ENCODE results near the gene GABBR2. TPM values are rescaled to one million over a fixed set of nuclear protein-coding genes. Genes with fewer than 3 reads are reported as not detected.

GABBR2 gene
- total RNA-seq, 1 donor from 2014 or later, result 6.4 TPM

GRCh38 chr9:98367923-98368322, 340.8 kb downstream of the GABBR2 start:
- no peak for TF ChIP-seq CTCF (conservative IDR thresholded peaks at IDR 0.05)
- peaks cover 4% of the 10 kb centered on the region for H3K9me3 Mint-ChIP-seq
- DNase-seq (ENCODE audit: extremely low spot score, unreplicated experiment), result no peak

DNA sequence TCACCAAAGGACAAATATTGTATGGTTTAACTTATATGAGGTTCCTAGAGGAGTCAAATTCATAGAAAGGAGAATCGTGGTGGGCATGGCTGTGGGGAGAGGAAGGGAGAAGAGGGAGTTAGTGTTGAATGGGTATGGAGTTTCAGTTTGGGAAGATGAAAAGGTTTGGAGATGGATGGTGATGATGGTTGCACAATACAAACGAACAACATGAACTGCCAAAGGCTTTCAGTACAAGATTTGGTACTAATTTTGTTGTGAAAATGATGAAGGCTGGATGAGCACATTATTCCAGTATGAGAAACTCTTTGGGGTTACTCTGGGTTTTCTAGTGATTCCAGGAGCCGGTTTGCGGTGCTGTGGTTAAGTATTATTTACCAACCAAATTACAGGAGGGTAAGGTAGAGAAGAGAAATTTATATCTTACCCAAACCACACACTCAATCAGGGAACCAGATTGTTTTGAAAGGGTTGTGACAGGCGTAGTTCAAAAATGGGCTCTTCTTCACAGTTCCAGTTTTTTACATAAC, 341.3 kb downstream of the GABBR2 start:
- H3K27ac Mint-ChIP-seq, result no peak overlapping the region
- H3K9me3 Mint-ChIP-seq, result peaks cover 4% of the 10 kb centered on the region
- peaks cover 3% of the 10 kb centered on the region for H3K36me3 Mint-ChIP-seq
- TF ChIP-seq CTCF (conservative IDR thresholded peaks at IDR 0.05), result no peak
- no peak for DNase-seq (ENCODE audit: extremely low spot score, unreplicated experiment)
- H3K4me3 Mint-ChIP-seq, result no peak overlapping the region
- peaks cover 6% of the 10 kb centered on the region for H3K27me3 Mint-ChIP-seq
- H3K4me1 Mint-ChIP-seq (ENCODE audit: unreplicated experiment), result no peaks in the 10 kb centered on the region

More at GRCh38 chr9:98367923-98368322, 340.8 kb downstream of the GABBR2 start:
- Mint-ChIP-seq H3K27me3 (peaks cover 6% of the 10 kb centered on the region), H3K27ac (no peak overlapping the region), H3K36me3 (peaks cover 3% of the 10 kb centered on the region), H3K4me3 (no peak overlapping the region), H3K4me1 (ENCODE audit: unreplicated experiment) (no peaks in the 10 kb centered on the region)

DNA sequence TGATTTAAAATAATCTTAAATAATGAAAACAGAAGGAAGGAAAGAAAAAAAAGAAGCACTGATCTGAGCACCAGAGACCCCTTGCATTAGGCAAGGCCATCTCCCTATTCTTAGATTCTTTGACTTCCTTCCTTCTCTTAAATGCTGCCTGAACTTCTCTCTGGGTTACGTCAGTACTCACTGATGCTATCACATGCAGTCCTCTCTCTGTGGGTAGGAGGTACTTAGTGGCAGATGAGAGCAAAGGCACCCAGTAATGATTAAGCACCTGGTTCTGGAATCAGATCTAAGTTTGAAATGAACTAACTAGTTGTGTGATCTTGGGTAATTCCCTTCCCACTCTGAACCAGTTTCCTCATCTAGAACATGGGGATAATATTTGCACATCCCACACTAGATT, 343.0 kb downstream of the GABBR2 start:
- H3K4me1 Mint-ChIP-seq (ENCODE audit: unreplicated experiment), result no peaks in the 10 kb centered on the region
- H3K27ac Mint-ChIP-seq, result no peak overlapping the region
- H3K9me3 Mint-ChIP-seq, result peaks cover 4% of the 10 kb centered on the region
- peaks cover 3% of the 10 kb centered on the region for H3K36me3 Mint-ChIP-seq
- peaks cover 6% of the 10 kb centered on the region for H3K27me3 Mint-ChIP-seq
- DNase-seq (ENCODE audit: extremely low spot score, unreplicated experiment), result no peak
- TF ChIP-seq CTCF (conservative IDR thresholded peaks at IDR 0.05), result no peak
- H3K4me3 Mint-ChIP-seq, result no peak overlapping the region

GRCh38 chr9:98365227-98365669, 343.5 kb downstream of the GABBR2 start:
- Mint-ChIP-seq H3K27ac (no peak overlapping the region), H3K36me3 (peaks cover 3% of the 10 kb centered on the region), H3K27me3 (peaks cover 6% of the 10 kb centered on the region), H3K4me1 (ENCODE audit: unreplicated experiment) (no peaks in the 10 kb centered on the region), H3K4me3 (no peak overlapping the region), H3K9me3 (peaks cover 4% of the 10 kb centered on the region)
- peak; percentile 72 for TF ChIP-seq CTCF (conservative IDR thresholded peaks at IDR 0.05)
- peak; percentile 18 for DNase-seq (ENCODE audit: extremely low spot score, unreplicated experiment)

DNA sequence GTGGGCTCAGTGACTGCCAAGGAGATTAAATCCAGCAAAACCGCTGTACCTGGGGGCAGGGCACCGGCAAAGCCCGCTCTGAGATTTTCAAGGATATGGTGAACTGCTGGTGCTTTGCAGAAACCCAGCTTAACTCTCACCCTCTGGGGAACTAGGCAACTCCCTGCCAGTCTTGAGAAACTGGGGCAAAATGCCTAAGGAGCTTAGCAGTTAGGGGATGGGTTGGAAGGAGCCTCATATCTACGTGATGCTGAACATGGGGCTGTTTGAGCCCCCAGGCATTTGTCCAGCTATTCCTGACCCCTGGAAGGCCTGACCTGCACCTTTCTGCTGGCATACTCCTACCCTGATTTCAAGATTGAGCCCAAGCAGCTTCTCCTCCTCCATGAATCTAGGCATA, 344.6 kb downstream of the GABBR2 start:
- TF ChIP-seq CTCF (conservative IDR thresholded peaks at IDR 0.05), result no peak
- Mint-ChIP-seq H3K4me1 (ENCODE audit: unreplicated experiment) (no peaks in the 10 kb centered on the region), H3K4me3 (no peak overlapping the region), H3K36me3 (peaks cover 3% of the 10 kb centered on the region), H3K9me3 (peaks cover 4% of the 10 kb centered on the region), H3K27me3 (peaks cover 3% of the 10 kb centered on the region), H3K27ac (no peak overlapping the region)
- DNase-seq (ENCODE audit: extremely low spot score, unreplicated experiment), result no peak

DNA sequence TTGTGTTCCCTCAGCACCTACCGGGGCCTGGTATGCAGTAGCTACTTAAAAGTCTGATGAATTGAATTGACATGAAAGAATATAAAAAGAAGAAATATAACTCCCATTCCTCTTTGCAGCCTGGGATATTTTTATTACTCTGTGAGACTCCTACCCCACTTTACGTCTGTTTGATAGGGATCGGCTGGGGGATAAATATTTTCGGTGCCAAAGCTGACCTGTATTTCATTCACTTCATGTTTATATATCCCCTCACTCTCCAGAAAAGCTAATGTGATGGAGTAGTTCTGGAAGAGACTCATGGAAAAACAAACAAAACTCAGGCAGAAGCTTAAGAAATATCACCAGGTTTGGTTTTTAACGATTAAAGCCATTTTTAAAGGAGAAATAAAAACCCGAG, 345.1 kb downstream of the GABBR2 start:
- TF ChIP-seq CTCF (conservative IDR thresholded peaks at IDR 0.05), result no peak
- Mint-ChIP-seq H3K9me3 (peaks cover 4% of the 10 kb centered on the region), H3K4me1 (ENCODE audit: unreplicated experiment) (no peaks in the 10 kb centered on the region), H3K4me3 (no peak overlapping the region), H3K36me3 (peaks cover 3% of the 10 kb centered on the region), H3K27me3 (peaks cover 3% of the 10 kb centered on the region), H3K27ac (no peak overlapping the region)
- DNase-seq (ENCODE audit: extremely low spot score, unreplicated experiment), result no peak

Measured in type B pancreatic cell (in vitro differentiated cells).